NCI-H1694 treated with DMSO at 0.1 percent for 48 hours (cell line): Measurements from ENCODE around the gene UBAC2.

Experiments used
- DNase-seq: peaks from one replicate; lab custom pipeline; 2025; lab: John Stamatoyannopoulos, UW

UBAC2 gene

DNA sequence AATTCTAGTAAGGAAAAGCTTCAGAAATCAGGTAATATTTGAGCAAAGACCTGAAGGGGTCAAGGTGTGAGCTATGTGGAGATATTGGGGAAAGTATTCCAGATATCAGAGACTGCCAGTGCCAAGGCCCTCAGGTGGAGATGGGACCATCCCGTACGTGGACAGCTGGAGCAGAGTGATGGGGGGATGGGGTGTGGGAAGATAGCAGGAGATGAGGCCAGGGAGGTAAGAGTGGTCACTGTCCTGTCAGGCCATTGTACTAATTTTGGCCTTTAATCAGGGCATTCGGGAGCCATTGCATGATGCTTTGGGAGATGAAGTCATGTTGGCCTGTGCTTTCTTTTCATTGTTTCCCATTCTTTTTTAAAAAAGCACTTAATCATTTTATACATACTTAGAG lies 70.6 kb downstream of the UBAC2 start:
- DNase-seq, result no peak

DNA sequence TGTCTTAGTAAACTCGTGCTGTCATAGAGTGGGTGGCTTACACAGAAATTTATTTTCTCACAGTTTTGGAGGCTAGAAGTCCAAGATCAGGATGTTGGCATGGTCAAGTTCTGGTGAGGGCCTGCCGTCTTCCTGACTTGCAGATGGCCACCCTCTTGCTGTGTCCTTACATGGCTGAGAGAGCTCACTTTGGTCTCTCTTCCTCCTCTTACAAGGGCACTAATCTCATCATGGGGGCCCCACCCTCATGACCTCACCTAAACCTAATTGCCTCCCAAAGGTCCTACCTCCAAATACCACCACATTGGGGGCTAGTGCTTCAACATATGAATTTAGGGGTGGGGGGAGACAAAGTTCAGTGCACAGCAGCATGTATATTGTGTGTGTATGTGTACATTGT lies 71.8 kb downstream of the UBAC2 start:
- DNase-seq, result no peak

- DNase-seq, result no peak
These were observed 72.5 kb downstream of the UBAC2 start for GRCh38 chr13:99273128-99273527.

- DNase-seq, result no peak
These were observed 74.4 kb downstream of the UBAC2 start for GRCh38 chr13:99275093-99275469.

DNA sequence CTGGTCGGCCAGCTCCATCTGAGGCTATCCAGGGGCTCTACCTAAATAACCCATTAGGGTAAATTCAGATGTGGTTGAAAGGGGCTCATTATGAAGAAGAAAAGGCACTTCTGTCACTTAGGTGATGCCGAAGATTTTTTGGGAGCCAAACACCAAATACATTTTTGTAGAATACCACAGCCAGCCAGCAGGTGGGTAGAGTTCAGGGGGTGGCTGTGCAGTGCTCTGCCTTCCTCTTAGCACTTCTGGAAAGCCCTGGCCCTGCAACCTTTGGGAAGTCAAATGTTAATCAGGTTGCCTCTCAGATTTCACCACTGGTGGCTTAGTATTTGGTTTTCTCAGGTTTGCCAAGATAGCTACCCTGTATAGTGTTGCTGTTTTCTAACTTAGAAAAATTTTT lies 76.1 kb downstream of the UBAC2 start:
- no peak for DNase-seq

DNA sequence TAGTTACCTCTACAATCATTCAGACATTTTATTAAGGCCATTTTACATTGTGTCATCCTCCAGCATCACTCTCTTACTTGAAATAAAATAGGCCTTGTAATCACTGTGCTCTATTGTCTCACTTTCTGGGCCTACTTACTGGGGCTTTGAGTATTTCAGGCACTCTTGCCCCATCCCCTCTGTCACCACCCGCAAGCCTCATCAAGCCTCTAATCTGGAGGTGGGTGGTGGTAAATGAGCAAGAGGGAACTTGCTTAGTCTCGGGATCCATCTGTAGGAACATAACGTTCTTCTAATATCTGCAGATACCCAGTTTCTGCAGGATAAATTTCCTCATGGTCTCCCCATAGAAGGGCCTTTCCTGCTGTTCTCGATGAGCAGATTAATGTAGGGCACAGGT lies 77.0 kb downstream of the UBAC2 start:
- DNase-seq, result no peak

DNA sequence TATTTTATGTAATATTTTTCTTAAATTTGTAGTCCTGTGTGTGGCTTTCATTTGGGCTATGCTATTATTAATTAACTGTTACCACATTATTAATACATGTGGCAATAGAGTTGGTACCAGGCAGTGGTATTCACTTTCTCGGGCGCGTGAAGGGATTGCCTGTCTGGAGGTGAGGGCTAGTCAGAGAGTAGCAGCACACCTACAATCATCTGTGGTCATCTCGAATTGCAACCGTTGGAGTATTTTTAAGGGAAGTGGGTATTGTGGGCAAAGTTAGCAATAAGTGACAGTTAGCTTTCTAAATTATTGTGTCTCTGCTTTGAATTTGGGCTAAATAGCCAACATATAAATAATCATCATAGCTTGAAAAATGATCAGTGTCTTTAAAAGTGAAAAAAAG lies 77.5 kb downstream of the UBAC2 start:
- DNase-seq, result no peak

GRCh38 chr13:99278843-99279242 lies 78.2 kb downstream of the UBAC2 start:
- no peak for DNase-seq

DNA sequence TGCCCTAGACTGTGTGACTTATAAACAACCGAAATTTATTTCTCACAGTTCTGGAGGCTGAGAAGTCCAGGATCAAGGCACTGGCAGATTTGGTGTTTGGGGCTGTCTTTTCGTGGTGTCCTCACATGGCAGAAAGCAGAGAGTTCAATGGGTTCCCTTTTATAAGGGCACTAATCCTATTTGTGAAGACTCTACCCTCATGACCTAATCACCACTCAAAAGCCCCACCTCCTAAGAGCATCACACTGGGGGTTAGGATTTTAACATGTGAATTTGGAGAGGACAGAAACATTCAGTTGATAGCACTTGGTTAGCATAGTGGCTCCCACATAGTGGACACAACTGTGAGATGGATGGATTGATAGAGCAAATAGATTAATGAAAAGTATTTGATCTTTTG lies 79.0 kb downstream of the UBAC2 start:
- no peak for DNase-seq

GRCh38 chr13:99280166-99280565 lies 79.5 kb downstream of the UBAC2 start:
- no peak for DNase-seq

GRCh38 chr13:99281811-99282263 lies 81.2 kb downstream of the UBAC2 start:
- DNase-seq, result no peak

DNA sequence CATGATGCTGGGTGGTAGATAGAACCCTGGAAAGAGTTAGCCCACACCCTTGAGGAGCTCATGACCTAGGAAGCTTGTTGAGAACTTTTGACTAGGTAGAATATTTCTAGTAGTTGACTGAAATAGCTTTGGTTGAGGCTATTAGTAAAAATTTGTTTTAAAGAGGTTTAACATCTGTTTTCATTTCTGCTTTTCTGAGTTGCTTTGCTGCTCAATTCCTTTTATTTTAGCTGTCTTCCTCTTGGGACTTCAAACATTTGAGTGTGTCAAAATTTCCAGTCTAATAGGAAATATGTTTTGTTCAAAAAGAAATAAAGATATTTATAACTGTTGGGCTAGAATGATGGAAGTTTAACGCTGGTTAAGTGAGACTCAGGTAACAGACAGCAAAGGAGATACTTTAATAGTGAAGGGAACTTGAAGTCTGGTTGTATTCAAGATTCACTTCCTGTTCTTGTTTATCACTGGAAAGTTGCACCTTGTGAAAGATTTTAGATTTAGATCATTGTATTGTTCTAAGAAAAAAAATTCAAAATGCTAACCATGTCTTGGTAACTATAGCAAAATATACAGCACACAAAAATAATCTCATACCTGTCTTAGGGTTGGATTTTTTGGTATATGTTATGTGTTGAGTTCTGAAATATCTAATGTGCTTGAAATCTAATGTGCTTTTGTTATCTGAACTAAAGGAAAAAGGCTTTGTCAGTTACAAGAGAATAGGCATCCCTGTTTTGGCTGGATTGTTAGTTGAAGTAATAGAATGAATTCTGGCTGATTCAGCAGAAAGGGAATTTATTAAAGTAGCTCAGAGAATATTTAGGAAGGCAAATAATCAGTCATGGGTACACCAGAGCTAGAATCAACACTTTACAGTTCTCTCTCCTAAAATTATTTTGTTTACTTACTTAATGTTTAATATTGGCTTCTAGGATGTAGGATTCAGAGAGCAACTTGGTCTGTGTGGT lies 81.9 kb downstream of the UBAC2 start:
- DNase-seq, result no peak

DNA sequence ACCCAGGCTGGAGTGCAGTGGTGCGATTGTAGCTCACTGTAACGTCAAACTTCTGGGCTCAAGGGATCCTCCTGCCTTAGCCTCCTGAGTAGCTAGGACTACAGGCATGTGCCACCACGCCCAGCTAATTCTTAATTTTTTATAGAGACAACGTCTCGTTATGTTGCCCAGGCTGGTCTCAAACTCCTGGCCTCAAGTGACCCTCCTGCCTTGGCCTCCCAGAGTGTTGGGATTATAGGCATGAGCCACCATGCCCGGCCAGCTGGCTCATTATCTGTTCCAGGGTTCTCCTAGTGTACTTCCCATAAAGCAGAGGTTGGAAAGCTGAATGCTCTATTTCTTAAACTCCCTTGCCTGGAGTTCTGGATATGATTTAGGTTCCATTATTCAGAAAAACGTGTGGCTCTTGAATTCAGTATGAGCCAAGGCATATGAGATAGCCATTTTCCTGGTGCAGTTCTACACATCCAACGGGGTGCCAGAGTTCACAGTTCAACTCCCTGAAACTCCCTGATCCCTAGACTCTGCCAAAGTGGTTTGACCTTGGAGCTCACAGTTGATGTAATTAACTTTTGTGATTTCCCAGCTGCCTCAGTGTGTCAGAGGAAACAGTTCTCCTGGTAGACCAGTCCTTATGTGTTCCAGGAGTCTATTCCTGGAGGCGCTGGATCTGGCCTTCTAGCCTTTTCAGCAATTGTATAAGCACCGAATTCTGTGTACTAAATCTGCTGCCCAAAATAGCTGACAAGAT lies 85.0 kb downstream of the UBAC2 start:
- DNase-seq, result no peak

DNA sequence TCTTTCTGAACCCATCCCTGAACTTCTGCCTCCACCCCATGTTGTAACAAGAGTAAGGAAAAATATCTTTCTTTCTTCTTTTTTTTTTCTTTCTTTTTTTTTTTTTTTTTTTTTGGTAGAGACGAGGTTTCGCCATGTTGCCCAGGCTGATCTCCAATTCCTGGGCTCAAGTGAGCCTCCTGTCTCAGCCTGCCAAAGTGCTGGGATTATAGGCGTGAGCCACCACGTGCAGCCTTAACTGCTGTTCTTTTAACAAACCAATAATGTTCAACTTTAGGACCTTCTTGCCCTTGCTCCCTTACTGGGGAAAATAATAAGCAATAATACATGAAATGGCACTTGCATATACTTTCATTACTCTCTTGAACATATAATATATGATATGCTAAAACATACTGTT lies 86.9 kb downstream of the UBAC2 start:
- no peak for DNase-seq

DNA sequence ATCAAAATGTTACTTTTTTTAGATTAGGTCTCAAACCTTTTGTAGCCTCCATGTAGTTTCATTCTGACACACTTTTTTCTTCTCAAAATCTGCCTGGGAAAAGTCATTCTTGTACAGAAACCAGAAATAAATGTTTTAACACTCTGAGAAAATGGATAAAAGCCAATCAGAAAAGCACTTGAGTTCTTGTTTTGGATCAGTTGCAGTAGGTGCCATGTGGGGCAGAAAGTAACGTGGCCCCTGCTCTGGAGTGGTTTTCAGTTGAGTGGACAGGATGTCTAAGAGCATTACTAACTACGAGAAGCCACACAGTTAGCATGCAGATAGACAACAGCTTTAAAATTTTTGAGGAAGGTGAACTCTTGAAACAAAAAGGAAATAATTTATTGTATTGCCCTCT lies 87.4 kb downstream of the UBAC2 start:
- no peak for DNase-seq

DNA sequence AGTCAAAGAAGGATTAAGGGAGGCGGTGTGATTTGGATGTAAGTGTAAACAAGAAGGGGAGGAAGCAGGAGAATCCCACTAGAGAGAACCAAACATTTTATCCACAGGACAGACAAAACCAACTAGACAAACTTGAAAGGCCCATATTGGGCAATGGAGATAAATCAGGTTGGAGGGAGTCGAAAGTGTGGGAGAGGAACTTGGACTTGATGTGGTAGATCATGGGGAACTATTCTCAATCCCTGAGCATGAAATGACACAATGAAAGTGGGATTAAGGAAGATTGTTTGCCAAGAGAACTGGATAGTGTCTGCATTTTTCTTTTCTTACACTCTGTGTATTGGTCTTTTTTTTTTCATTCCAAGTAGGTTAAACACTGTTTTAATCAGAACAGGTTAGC lies 88.6 kb downstream of the UBAC2 start:
- DNase-seq, result no peak

DNA sequence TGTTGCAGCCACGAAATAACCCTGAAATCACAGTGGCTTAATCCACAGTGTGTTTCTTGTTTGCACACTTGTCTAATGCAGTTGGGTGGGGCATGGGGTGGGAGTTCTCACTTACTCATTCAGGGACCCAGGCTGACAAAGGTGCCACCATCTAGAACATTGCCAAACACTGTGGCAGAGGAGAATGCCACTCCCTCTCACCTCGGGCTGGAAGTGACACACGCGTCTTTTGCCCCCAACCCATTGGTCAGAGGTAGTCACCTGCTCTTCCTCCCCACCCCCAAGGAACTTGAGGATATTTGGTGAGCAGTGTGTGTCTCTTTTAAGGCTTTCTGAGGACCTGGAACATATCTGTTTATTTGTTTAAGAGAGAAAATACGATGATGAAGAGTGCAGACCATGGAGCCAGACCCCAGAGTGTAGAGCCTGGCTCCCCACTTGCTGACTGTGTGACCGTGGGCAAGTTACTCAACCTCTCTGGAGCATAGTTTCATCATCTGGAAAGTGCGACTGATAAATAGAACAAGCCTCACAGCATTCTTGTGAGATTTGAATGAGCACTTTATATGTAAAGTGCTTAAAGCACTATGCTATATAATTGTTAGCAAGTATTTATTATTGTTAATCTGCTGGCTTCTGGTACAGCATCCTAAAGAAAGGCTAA lies 89.2 kb downstream of the UBAC2 start:
- DNase-seq, result no peak

DNA sequence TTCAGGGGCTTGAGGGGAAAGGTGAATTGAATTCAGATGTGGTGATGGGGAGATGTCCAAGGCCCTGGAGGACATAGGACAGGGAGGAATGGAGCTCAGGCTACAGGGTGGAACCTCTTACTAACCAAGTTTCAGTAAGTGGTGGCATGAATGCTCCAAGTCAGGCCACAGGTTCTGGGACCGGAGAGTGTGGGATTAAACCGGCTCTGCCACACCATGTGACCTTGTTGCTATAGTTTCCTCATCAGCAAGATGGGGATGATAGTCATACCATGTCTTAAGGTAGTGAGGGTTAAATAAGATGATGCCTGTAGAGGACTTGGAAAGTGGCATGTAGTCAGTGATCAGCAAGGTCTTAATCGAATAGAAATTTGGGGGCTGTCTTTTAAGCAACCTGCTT lies 90.2 kb downstream of the UBAC2 start:
- no peak for DNase-seq

- no peak for DNase-seq
These were observed 92.5 kb downstream of the UBAC2 start for GRCh38 chr13:99293178-99293577.

- no peak for DNase-seq
These were observed 93.5 kb downstream of the UBAC2 start for GRCh38 chr13:99294198-99294597.

DNA sequence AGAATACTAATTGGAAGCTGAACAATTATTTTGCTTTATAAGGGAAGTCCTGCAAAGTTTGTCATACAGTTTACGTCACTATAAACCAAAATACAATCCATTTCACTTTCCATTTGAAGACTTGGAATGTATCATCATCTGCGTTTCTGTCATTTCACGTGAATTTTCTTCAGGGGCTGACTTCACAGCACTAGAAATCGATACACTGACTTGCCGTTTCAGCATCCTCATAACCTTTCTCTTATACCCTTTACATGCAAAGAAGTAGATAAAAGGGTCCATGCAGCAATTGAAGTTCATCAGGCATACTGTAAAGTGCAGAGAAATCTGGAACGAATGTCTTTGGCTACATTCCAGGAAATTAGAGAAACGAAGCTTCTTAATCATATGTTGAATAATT lies 94.3 kb downstream of the UBAC2 start:
- DNase-seq, result no peak

DNA sequence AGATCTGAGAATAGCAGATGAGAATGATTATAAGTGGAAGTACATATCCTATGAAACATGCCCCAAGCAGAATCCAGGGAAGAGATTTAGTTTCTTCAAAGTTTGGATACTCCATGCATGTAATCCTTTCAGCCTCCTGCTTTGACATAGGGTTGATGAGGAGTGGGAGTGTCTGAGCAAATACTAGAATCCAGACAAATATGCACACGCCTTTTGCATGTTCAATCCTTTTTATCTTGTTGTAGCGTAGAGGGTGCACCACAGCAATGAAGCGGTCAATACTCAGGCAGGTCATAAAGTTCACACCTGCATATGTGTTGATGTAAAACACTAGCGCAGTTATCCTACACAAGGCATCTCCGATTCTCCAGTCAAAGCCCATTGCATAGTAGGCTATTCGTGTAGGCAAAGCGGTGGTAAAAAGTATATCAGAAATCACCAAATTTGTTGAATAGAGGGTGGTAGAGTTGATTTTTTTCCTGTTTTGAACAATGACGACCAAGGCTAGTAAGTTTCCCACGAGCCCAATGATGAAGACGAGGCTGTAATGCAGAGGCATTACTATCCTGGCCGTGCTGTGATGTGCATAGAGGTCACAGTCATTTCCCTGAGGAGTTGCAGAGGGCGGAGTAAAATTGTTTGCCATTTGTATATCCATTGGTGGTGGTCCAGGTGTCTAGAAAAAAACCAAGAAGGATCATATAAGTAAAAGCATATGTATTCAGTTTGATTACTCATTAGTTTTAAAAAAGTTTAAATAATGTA lies 95.0 kb downstream of the UBAC2 start:
- no peak for DNase-seq
